Trophoblast cell (in vitro differentiated cells and primary cell): ENCODE results near the gene LUC7L2. TPM values are rescaled to one million over a fixed set of nuclear protein-coding genes. Genes with fewer than 3 reads are reported as not detected.
"Not testable (repeated sequence)": the region's sequence is repeated elsewhere in the genome, so short reads cannot be mapped to it uniquely, and the experiment has no call there.

ENCODE experiments used
- DNase-seq, 2 donors: peaks; one replicate each; pipeline ENCODE4 v3.0.0-alpha.2; 2016
- H2AFZ ChIP-seq: 2 replicates; pipeline ENCODE4 v1.6.1; 2013; ENCODE audit warnings: low read length, moderate library complexity, mild to moderate bottlenecking; ENCODE audit not compliant: insufficient read depth, poor library complexity
- H2AK5ac ChIP-seq: 2 replicates; pipeline ENCODE4 v1.6.1; 2013; ENCODE audit warnings: mild to moderate bottlenecking, low read length
- H2BK120ac ChIP-seq: 2 replicates; pipeline ENCODE4 v1.6.1; 2013; ENCODE audit warnings: low read length, mild to moderate bottlenecking, moderate library complexity; ENCODE audit not compliant: insufficient read depth, poor library complexity
- H2BK12ac ChIP-seq: 2 replicates; pipeline ENCODE4 v1.6.1; 2013; ENCODE audit warnings: mild to moderate bottlenecking, low read length, moderate library complexity
- H2BK5ac ChIP-seq: 2 replicates; pipeline ENCODE4 v1.6.1; 2013; ENCODE audit warnings: low read length, low read depth, moderate library complexity, mild to moderate bottlenecking; ENCODE audit not compliant: poor library complexity
- H3K14ac ChIP-seq: 2 replicates; pipeline ENCODE4 v1.6.1; 2013; ENCODE audit warnings: mild to moderate bottlenecking, low read length
- H3K18ac ChIP-seq: 2 replicates; pipeline ENCODE4 v1.6.1; 2013; ENCODE audit warnings: mild to moderate bottlenecking, low read length
- H3K23ac ChIP-seq: 2 replicates; pipeline ENCODE4 v1.6.1; 2013; ENCODE audit warnings: low read length
- H3K27ac ChIP-seq: 2 replicates; pipeline ENCODE4 v1.5.1; 2013; ENCODE audit warnings: low read depth, mild to moderate bottlenecking, inconsistent platforms, low read length, moderate library complexity
- H3K27me3 ChIP-seq: 2 replicates; pipeline ENCODE4 v1.6.1; 2013; ENCODE audit warnings: inconsistent platforms, mild to moderate bottlenecking, low read length, moderate library complexity; ENCODE audit not compliant: insufficient read depth
- H3K36me3 ChIP-seq, 2 experiments: 1 replicate in 1 of 2; 2 replicates in 1 of 2; pipeline ENCODE4 v1.6.1; 2013; ENCODE audit warnings: low read length in 2 of 2, mild to moderate bottlenecking in 2 of 2, moderate library complexity in 1 of 2; ENCODE audit not compliant: insufficient read depth in 2 of 2, control insufficient read depth in 1 of 2
- H3K4ac ChIP-seq: 2 replicates; pipeline ENCODE4 v1.6.1; 2013; ENCODE audit warnings: low read depth, mild to moderate bottlenecking, low read length, moderate library complexity
- H3K4me1 ChIP-seq, 2 experiments: 1 replicate in 1 of 2; 2 replicates in 1 of 2; pipeline ENCODE4 v1.6.1; 2013; ENCODE audit warnings: low read length in 2 of 2, mild to moderate bottlenecking in 2 of 2, moderate library complexity in 1 of 2; ENCODE audit not compliant: insufficient read depth in 2 of 2, control insufficient read depth in 1 of 2
- H3K4me2 ChIP-seq: 2 replicates; pipeline ENCODE4 v1.6.1; 2013; ENCODE audit warnings: inconsistent platforms, mild to moderate bottlenecking, low read length, moderate library complexity
- H3K4me3 ChIP-seq: 2 replicates; pipeline ENCODE4 v1.5.1; 2013; ENCODE audit warnings: mild to moderate bottlenecking, low read depth, low read length, inconsistent platforms
- H3K79me1 ChIP-seq: one replicate; pipeline ENCODE4 v1.6.1; 2013; ENCODE audit warnings: low read length
- H3K79me2 ChIP-seq: 2 replicates; pipeline ENCODE4 v1.6.1; 2013; ENCODE audit warnings: low read length, mild to moderate bottlenecking; ENCODE audit not compliant: control insufficient read depth, insufficient read depth, poor library complexity
- H3K9ac ChIP-seq: 2 replicates; pipeline ENCODE4 v1.6.1; 2013; ENCODE audit warnings: mild to moderate bottlenecking, low read length
- H3K9me3 ChIP-seq: 2 replicates; pipeline ENCODE4 v1.6.1; 2013; ENCODE audit warnings: low read depth, mild to moderate bottlenecking, control low read depth, inconsistent platforms, low read length; ENCODE audit not compliant: insufficient read depth
- H4K12ac ChIP-seq: 2 replicates; pipeline ENCODE4 v1.6.1; 2013; ENCODE audit warnings: low read depth, mild to moderate bottlenecking, low read length, moderate library complexity
- H4K8ac ChIP-seq: 2 replicates; pipeline ENCODE4 v1.6.1; 2013; ENCODE audit warnings: low read depth, mild to moderate bottlenecking, low read length, moderate library complexity
- H4K91ac ChIP-seq: one replicate; pipeline ENCODE4 v1.6.1; 2013; ENCODE audit warnings: low read depth, mild to moderate bottlenecking, low read length, moderate library complexity
- WGBS: extraction: QIAGEN DNeasy Blood & Tissue Kit; methylation state at CpG from one replicate; pipeline ENCODE4 v1.1.7; 2013; ENCODE audit warnings: missing lambda C conversion rate; ENCODE audit not compliant: insufficient read length, insufficient coverage; ENCODE audit errors: extremely low coverage; 5-methylcytosine and 5-hydroxymethylcytosine counted together
- polyA plus RNA-seq: library from polyadenylated mRNA; stranded (reverse); fragments of 200-250 nt; gene quantifications from 2 replicates; pipeline ENCODE4 v1.2.3, GENCODE V29; 2013

Gene LUC7L2, protein sequence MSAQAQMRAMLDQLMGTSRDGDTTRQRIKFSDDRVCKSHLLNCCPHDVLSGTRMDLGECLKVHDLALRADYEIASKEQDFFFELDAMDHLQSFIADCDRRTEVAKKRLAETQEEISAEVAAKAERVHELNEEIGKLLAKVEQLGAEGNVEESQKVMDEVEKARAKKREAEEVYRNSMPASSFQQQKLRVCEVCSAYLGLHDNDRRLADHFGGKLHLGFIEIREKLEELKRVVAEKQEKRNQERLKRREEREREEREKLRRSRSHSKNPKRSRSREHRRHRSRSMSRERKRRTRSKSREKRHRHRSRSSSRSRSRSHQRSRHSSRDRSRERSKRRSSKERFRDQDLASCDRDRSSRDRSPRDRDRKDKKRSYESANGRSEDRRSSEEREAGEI
- polyA plus RNA-seq: 55.6 and 55.7 TPM in 2 replicates

DNA sequence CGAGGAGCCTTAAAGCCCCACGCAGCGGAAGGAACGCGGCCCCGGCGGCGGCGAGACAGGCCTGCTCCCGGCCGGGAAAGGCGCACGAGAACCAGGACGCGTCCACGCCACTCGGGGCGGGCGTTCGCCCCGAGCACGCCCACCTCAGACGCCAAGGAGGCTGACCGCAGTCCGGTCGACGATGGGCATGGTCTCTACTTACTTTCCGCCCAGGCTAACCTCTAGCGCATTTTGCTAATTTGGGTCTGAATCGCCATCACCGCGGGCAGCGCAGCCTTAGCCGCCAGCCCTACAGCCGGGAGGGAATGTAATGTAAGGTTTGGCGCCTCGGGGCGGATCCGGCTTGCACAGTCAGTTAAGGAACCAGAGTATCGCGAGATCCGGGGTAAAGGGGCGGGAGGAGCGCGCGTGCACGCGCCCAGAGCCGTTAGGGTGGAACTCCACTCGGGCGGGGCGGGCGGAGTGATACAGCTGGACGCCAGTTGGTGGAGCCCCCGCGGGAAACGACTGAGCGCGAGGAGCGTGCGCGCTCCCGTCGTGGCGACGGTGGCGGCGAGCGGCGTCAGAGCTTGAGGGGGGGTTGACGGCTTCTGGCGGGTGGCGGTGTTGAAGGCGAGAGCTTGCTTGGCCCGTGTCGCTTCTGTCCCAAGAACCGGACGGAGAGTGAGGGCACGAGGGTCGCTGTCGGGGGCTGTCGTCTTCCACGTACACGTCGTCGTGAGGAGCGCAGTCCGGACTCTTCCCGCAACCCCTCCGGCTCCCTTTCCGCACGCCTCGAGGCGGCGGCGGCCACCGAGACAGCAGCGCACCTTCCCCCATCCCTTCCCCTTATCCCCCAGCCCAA lies at the start of gene LUC7L2:
Gene LUC7L2, plus strand, starts transcription at position 529 of the 844 bp plus-strand sequence. CDS start 368 bp downstream, outside the sequence.
- Histone ChIP-seq H3K4me1 (peaks cover 0 to 2% of the 10 kb centered on the region in 2 experiments), H3K9me3 (no peaks in the 10 kb centered on the region), H3K4me2 (peak within 1 kb of the TSS; percentile 96), H3K4me3 (peak within 1 kb of the TSS; percentile 98), H4K91ac (peak within 1 kb of the TSS; percentile 88), H3K23ac (no peak within 1 kb of the TSS), H2AFZ (peak within 1 kb of the TSS; percentile 55), H4K8ac (peak within 1 kb of the TSS; percentile 97), H3K79me2 (peaks cover 15% of the 10 kb centered on the region), H2BK5ac (peak within 1 kb of the TSS; percentile 89), H3K9ac (peak within 1 kb of the TSS; percentile 98), H3K36me3 (peaks cover 3 to 4% of the 10 kb centered on the region in 2 experiments), H2AK5ac (peak within 1 kb of the TSS; percentile 95), H3K4ac (peak within 1 kb of the TSS; percentile 93), H2BK120ac (peak within 1 kb of the TSS; percentile 91), H3K27me3 (no peaks in the 10 kb centered on the region), H2BK12ac (peak within 1 kb of the TSS; percentile 16), H3K79me1 (peaks cover 18% of the 10 kb centered on the region), H3K18ac (peak within 1 kb of the TSS; percentile 84), H3K14ac (peak within 1 kb of the TSS; percentile 95), H4K12ac (peak within 1 kb of the TSS; percentile 98), H3K27ac (peak within 1 kb of the TSS; percentile 97)
- peak; percentile 100 for DNase-seq
- WGBS: no CpG with 5 or more reads among the region's 98 CpGs

DNA sequence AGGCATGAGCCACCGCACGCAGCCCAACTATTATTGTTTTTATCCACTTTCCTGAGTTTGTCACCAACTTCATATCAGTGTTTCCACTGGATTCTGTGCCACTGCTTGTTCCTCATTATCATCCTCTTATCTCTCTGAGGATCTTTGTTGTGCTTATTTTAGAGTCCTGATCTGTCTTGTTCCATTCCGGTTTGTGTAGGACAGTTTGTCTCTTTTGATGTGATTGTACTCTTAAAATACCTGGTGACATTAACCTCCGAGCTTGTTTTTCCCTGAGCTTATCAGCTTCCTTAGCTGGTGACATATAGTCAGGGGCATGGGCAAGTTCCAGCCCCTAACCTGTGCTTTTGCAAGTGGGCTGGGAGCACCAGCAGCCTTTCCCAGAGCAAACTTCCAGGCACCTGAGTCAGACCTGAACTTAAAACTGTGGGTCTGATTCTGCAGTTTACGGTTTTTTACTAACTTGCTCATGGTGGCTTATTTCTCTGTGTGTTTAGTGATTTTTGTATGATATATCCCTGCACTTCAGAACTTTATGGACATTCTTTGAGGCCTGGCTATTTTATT lies 41.7 kb upstream of the LUC7L2 start:
- Histone ChIP-seq H3K4me1 (peaks cover 0 to 2% of the 10 kb centered on the region in 2 experiments), H3K79me1 (no peaks in the 10 kb centered on the region), H3K18ac (no peak overlapping the region), H3K4ac (no peak overlapping the region), H2AFZ (no peak overlapping the region), H3K23ac (no peak overlapping the region), H4K91ac (no peak overlapping the region), H3K27ac (no peak overlapping the region), H3K9ac (no peak overlapping the region), H3K4me2 (no peak overlapping the region), H2BK5ac (no peak overlapping the region), H3K79me2 (no peaks in the 10 kb centered on the region), H4K8ac (no peak overlapping the region), H3K36me3 (no peaks in the 10 kb centered on the region), H2BK120ac (no peak overlapping the region), H4K12ac (no peak overlapping the region), H3K4me3 (no peak overlapping the region), H2BK12ac (no peak overlapping the region), H3K27me3 (no peaks in the 10 kb centered on the region), H3K14ac (no peak overlapping the region), H2AK5ac (no peak overlapping the region), H3K9me3 (no peaks in the 10 kb centered on the region)
- no CpG with 5 or more reads among the region's 5 CpGs for whole genome bisulfite sequencing
- peak; percentile 78 to 86 for DNase-seq

DNA sequence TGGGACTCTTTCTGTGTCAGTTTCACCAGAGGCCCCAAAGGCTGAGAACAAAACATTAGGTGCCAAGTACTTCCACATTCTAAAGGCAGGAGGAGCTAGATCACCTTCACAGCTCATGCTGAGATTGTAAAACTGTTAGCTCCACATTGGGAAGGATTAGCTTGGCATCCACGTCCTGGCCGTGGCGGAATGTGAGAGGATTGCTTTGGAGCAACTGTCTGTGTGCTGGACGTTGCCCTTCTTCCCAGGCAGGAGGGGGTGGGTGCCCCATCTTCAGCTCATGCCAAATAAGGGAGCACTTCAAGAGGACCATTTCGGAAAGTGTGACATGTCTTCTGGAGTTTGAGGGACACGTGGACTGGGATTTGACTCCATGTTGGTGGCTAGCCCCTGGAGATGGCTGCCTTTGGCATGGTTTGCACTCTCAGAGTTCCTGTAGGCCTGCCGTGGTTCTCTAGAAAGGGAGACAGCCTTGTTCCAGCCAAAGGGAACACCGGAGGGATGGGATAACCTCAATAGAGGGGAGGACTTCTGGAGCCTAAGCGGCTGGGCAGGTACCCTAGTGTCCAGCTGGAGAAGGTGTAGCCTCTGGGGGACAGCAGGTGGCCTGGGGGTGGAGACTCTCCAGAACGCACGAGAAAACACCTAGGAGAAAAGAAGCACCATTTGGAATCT lies 38.5 kb upstream of the LUC7L2 start:
- Histone ChIP-seq H3K9me3 (no peaks in the 10 kb centered on the region), H3K36me3 (no peaks in the 10 kb centered on the region), H3K79me2 (no peaks in the 10 kb centered on the region), H3K18ac (no peak overlapping the region), H4K12ac (no peak overlapping the region), H3K23ac (no peak overlapping the region), H2AK5ac (no peak overlapping the region), H2BK12ac (no peak overlapping the region), H3K4me2 (no peak overlapping the region), H2AFZ (no peak overlapping the region), H3K27ac (no peak overlapping the region), H3K9ac (no peak overlapping the region), H3K4ac (no peak overlapping the region), H4K91ac (no peak overlapping the region), H3K4me3 (no peak overlapping the region), H3K4me1 (peaks cover 0 to 2% of the 10 kb centered on the region in 2 experiments), H3K79me1 (no peaks in the 10 kb centered on the region), H2BK5ac (no peak overlapping the region), H3K27me3 (no peaks in the 10 kb centered on the region), H4K8ac (no peak overlapping the region), H3K14ac (no peak overlapping the region), H2BK120ac (no peak overlapping the region)
- DNase-seq: peak; percentile 46 to 76
- WGBS: no CpG with 5 or more reads among the region's 11 CpGs

DNA sequence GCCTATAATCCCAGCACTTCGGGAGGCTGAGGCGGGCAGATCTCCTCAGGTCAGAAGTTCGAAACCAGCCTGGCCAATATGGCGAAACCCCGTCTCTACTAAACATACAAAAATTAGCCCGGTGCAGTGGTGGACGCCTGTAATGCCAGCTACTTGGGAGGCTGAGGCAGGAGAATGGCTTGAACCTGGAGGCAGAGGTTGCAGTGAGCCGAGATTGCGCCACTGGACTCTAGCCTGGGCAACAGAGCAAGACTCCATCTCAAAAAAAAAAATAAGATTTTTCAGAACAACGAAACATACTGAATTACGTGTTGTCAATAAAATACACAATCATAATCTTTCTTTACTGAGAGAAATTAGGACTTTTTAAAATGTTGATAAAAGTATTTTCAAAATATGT lies 35.0 kb upstream of the LUC7L2 start:
- not testable (repeated sequence) for H3K18ac ChIP-seq, H4K12ac ChIP-seq, H3K9ac ChIP-seq, H2BK120ac ChIP-seq, H3K79me2 ChIP-seq, H3K23ac ChIP-seq, H3K4me3 ChIP-seq, H3K27ac ChIP-seq, H3K79me1 ChIP-seq, H3K4me1 ChIP-seq, H3K14ac ChIP-seq, H4K91ac ChIP-seq, H3K36me3 ChIP-seq, H3K4me2 ChIP-seq, H2BK12ac ChIP-seq, H2AK5ac ChIP-seq, H3K4ac ChIP-seq, H3K9me3 ChIP-seq, H2BK5ac ChIP-seq, DNase-seq, H2AFZ ChIP-seq, H4K8ac ChIP-seq, H3K27me3 ChIP-seq
- WGBS: no CpG with 5 or more reads among the region's 11 CpGs
